Measurements from ENCODE around the gene MAP2K5.

- TF ChIP-seq ZNF138 (tag by site-specific recombination; IDR thresholded peaks at IDR 0.05; ENCODE audit: borderline replicate concordance) (no peak), ZNF558 (tag by site-specific recombination; IDR thresholded peaks at IDR 0.05) (no peak), ZNF140 (tag by site-specific recombination; IDR thresholded peaks at IDR 0.05) (no peak), ZNF704 (tag by site-specific recombination; IDR thresholded peaks at IDR 0.05) (no peak), CTCF (tag by site-specific recombination; IDR thresholded peaks at IDR 0.05) (no peak), ZBTB8A (tag by site-specific recombination; IDR thresholded peaks at IDR 0.05) (no peak), SALL2 (tag by site-specific recombination; IDR thresholded peaks at IDR 0.05; ENCODE audit: borderline replicate concordance) (no peak), ZNF701 (tag by site-specific recombination; IDR thresholded peaks at IDR 0.05) (no peak)
Measured at GRCh38 chr15:67807141-67807540, 264.6 kb downstream of the MAP2K5 start.
